ENCODE measurements around the gene CS.

CS gene

DNA sequence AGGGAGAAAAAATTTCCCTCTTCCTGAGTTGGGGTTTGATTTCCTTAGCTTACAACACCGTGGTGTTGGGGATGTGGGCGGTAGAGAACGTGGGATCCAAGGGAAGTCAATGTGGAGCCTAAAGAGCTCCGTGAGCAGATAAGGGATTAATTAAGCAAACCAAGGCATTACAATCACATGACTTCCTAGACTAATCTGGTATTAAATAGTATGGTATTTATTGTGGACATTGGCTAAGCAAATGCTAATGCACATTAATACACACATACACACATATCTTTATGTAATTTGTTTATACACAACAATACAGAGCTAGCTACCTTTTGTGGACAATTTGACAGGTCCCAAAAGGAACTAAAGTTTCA is 77.6 kb downstream of the CS start:
- TF ChIP-seq, protein P1, sequence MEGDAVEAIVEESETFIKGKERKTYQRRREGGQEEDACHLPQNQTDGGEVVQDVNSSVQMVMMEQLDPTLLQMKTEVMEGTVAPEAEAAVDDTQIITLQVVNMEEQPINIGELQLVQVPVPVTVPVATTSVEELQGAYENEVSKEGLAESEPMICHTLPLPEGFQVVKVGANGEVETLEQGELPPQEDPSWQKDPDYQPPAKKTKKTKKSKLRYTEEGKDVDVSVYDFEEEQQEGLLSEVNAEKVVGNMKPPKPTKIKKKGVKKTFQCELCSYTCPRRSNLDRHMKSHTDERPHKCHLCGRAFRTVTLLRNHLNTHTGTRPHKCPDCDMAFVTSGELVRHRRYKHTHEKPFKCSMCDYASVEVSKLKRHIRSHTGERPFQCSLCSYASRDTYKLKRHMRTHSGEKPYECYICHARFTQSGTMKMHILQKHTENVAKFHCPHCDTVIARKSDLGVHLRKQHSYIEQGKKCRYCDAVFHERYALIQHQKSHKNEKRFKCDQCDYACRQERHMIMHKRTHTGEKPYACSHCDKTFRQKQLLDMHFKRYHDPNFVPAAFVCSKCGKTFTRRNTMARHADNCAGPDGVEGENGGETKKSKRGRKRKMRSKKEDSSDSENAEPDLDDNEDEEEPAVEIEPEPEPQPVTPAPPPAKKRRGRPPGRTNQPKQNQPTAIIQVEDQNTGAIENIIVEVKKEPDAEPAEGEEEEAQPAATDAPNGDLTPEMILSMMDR (IDR thresholded peaks at IDR 0.05; ENCODE audit: low read depth, low read length) = no peak
- DNase-seq (ENCODE audit: extremely low read depth, low read depth) = no peak

GRCh38 chr12:56221757-56222530 is 78.2 kb downstream of the CS start, which contains the start of gene RNF41:
TSS of gene RNF41 (minus strand) at chr12:56221922. CDS start at chr12:56214047, 7,875 bp downstream.
- TF ChIP-seq, protein P1 (IDR thresholded peaks at IDR 0.05; ENCODE audit: low read depth, low read length) = no peak
- DNase-seq (ENCODE audit: extremely low read depth, low read depth) = peak; percentile 95

Data from AG09319 (cell line).